Erythroblast (primary cell): ENCODE measurements around the gene IL25.

Experiments used
- GATA1 ChIP-seq: IDR thresholded peaks from 2 replicates; pipeline ENCODE4 v1.6.1; 2011; ENCODE audit warnings: low read depth, mild to moderate bottlenecking, control low read depth, low read length, moderate library complexity
- POLR2A ChIP-seq: IDR thresholded peaks from 2 replicates; pipeline ENCODE4 v1.6.1; 2011; ENCODE audit warnings: mild to moderate bottlenecking, low read length

- no peak for TF ChIP-seq POLR2A
- TF ChIP-seq GATA1 = no peak
These were observed 26.5 kb upstream of the IL25 start for GRCh38 chr14:23345987-23346692.
